Transverse colon (tissue), 3 donors: ENCODE results near the gene HACD1.

Experiments
- CTCF ChIP-seq, 5 experiments: fragments of 200-600 bp in 3 of 5; fragments of 450-650 bp in 2 of 5; sonication (generic) in 3 of 5; IDR thresholded peaks; 1 replicate in 2 of 5; 2 replicates in 3 of 5; pipeline ENCODE4 v1.5.1; 2016 to 2017; ENCODE audit warnings: antibody characterized with exemption in 5 of 5, inconsistent platforms in 3 of 5, mild to moderate bottlenecking in 2 of 5, moderate library complexity in 1 of 5
- EP300 ChIP-seq: sonication (generic); formaldehyde crosslinking; IDR thresholded peaks from one replicate; pipeline ENCODE4 v1.6.1; 2017; ENCODE audit warnings: antibody characterized with exemption, low read depth
- POLR2A ChIP-seq: fragments of 450-650 bp; IDR thresholded peaks from one replicate; pipeline ENCODE4 v1.6.1; 2016; ENCODE audit warnings: antibody characterized with exemption, mild to moderate bottlenecking, moderate library complexity

DNA sequence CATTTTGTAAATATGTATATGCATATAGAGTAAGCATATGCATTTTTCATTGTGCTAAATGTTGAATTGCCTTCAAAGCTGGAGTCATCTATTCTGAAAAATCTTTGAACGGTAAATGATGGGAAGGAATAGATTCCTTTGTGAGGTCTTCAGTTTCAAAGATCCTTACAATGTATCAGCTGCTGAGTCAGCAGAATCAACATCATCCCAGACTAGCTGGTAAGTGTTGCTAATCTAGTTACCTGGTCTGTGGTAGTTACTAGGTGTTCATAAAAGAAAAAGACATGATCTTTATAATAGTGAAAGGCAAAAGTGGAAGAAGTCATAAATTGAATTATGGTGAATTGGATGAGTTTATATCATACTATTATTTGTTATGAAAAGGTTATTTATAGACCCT is 16.2 kb upstream of the HACD1 start:
- no peak for TF ChIP-seq EP300
- no peak for TF ChIP-seq CTCF (IDR thresholded peaks at IDR 0.05)
- no peak for TF ChIP-seq POLR2A
